GM12891 (cell line): ENCODE results near the gene SMARCAL1.

Experiments used
- PAX5 ChIP-seq: IDR thresholded peaks from 2 replicates; pipeline ENCODE4 v1.6.1; 2011; ENCODE audit warnings: low read length, moderate library complexity, mild to moderate bottlenecking; ENCODE audit not compliant: insufficient read depth, severe bottlenecking
- POLR2A ChIP-seq: IDR thresholded peaks from 2 replicates; pipeline ENCODE4 v1.6.1; 2011; ENCODE audit warnings: low read depth, low read length, control low read depth
- SPI1 ChIP-seq: IDR thresholded peaks from 2 replicates; pipeline ENCODE4 v1.6.1; 2011; ENCODE audit warnings: low read depth, low read length, control low read depth
- TAF1 ChIP-seq: IDR thresholded peaks from 2 replicates; pipeline ENCODE4 v1.6.1; 2011; ENCODE audit warnings: low read depth, low read length, control low read depth

DNA sequence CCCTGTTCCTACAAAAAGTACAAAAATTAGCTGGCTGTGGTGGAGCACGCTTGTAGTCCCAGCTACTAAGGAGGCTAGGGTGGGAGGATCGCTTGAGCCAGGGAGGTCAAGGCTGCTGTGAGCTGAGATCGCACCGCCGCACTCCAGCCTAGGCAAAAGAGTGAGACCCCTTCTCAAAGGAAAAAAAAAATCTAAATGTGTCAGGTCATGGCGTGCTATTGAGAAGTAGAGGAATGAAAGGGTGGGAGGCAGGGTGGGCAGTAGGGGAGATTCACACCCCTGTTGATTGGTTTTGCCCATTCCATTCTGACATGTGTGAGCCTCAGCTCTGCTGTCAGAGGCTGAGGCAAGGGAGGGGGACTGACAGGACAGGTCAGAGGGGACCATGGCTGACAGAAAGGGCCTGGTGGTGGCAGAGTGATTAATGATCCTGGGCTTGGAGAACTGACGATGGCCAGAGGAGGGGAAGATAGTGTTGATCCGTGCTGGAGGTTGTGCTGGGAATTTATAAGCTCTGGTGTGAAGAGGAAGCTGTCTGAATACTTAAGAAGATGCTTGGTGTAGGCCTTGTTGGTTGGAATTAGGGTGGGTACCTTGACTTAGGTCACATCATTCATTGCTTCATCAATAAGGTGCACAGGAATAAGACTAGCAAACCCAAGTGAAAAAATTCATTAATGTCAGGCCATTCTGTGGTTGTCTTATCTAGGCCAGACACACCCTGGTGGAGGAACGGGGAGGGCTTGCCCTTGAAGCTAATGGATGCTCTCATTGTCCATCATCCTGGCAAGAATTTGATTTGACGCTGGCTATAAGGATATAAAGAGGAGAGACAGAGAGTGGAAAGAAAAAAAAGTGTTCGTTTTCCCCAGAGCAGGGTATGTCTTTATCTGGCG is 19.1 kb upstream of the SMARCAL1 start:
- TF ChIP-seq POLR2A, result no peak
- TF ChIP-seq SPI1, result no peak
- TF ChIP-seq TAF1, result no peak
- no peak for TF ChIP-seq PAX5
